ENCODE measurements around the gene RAB5A.
A peak's percentile ranks its signal among the peaks of the same experiment; 100 is the strongest.
"Not testable (repeated sequence)": the region's sequence is repeated elsewhere in the genome, so short reads cannot be mapped to it uniquely, and the experiment has no call there.

Gene RAB5A

GRCh38 chr3:20022954-20023622 lies 76.2 kb downstream of the RAB5A start:
- Mint-ChIP-seq H3K36me3 (ENCODE audit: insufficient read depth) (peaks cover 3% of the 10 kb centered on the region), H3K27me3 (no peaks in the 10 kb centered on the region), H3K9me3 (no peaks in the 10 kb centered on the region), H3K4me1 (ENCODE audit: low read depth in 2 of 2) (no peaks in the 10 kb centered on the region), H3K27ac (no peak overlapping the region), H3K4me3 (no peak overlapping the region)
- ATAC-seq (replicated peaks), result no peak
- DNase-seq, result no peak

DNA sequence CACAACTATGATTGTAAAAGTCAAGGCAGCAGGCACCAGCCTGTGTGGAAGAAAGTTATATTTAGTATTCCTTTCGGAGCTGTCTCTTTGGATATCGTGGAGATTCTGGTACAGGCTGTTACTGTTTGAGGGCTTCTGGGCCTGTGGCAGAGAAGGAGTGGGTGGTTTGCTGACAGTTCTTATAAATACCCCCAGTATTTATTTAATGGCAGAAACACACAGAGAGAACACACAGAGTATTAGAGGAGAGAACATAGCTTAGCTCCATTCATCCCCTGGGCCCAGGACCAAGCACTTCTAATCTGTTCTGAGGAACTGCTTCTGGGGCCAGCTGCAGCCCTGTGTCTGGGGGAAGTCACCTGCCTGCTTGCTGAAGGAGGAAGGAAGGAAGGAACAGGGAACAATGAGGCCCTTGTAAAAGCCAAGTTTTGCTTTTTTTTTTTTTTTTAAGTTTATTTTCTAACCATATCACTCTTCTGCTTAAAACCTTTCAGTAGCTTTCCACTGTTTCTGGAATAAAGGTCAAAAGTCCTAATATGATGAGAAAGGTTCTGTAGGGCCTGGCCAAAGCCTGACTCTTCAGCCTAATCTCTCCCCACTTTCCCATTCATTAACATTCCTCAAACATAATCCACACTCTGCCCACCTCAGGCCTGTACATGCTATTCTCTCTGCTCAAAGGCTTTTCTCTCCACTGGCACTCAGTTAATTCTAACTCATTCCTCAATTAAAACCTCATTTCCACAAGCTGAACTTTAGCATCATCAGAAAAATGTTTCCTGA lies 76.9 kb downstream of the RAB5A start:
- Mint-ChIP-seq H3K27me3 (no peaks in the 10 kb centered on the region), H3K4me3 (no peak overlapping the region), H3K36me3 (ENCODE audit: insufficient read depth) (peaks cover 3% of the 10 kb centered on the region), H3K9me3 (no peaks in the 10 kb centered on the region), H3K27ac (peak overlapping the region in 1 of 2 donors; percentile 5), H3K4me1 (ENCODE audit: low read depth in 2 of 2) (no peaks in the 10 kb centered on the region)
- ATAC-seq (replicated peaks) (no peak), DNase-seq (no peak)

DNA sequence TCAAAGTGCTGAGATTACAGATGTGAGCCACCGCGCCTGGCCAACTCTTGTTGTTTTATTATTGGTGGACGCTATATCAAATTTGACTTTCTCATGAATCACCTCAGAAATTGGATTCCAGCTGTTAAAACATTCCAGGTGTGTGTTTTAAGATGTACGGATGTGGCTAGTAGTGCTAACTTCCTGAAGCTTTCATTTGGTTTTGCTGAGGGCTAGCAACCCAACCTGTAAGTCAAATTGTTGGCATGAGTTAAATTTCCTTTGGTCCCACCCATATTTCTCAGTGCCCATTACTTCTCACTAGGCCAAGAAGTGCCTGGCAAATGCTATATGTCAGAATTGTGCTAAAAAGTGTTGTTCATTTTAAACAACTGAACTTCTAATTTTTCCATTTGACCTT lies 80.2 kb downstream of the RAB5A start:
- Mint-ChIP-seq H3K36me3 (ENCODE audit: insufficient read depth) (peaks cover 3% of the 10 kb centered on the region), H3K4me1 (ENCODE audit: low read depth in 2 of 2) (no peaks in the 10 kb centered on the region), H3K27ac (no peak overlapping the region), H3K4me3 (no peak overlapping the region), H3K9me3 (no peaks in the 10 kb centered on the region), H3K27me3 (no peaks in the 10 kb centered on the region)
- DNase-seq, result no peak
- no peak for ATAC-seq (replicated peaks)

GRCh38 chr3:20028905-20029331 lies 82.0 kb downstream of the RAB5A start:
- no peak overlapping the region for H3K27ac Mint-ChIP-seq
- no peaks in the 10 kb centered on the region for H3K36me3 Mint-ChIP-seq (ENCODE audit: insufficient read depth)
- no peak for DNase-seq
- no peaks in the 10 kb centered on the region for H3K4me1 Mint-ChIP-seq (ENCODE audit: low read depth in 2 of 2)
- H3K4me3 Mint-ChIP-seq, result no peak overlapping the region
- no peaks in the 10 kb centered on the region for H3K9me3 Mint-ChIP-seq
- H3K27me3 Mint-ChIP-seq, result no peaks in the 10 kb centered on the region
- no peak for ATAC-seq (replicated peaks)

GRCh38 chr3:20031939-20032338 lies 85.0 kb downstream of the RAB5A start:
- not testable (repeated sequence) for H3K27ac Mint-ChIP-seq; ATAC-seq (replicated peaks); DNase-seq; H3K4me3 Mint-ChIP-seq; H3K4me1 Mint-ChIP-seq (ENCODE audit: low read depth in 2 of 2); H3K36me3 Mint-ChIP-seq (ENCODE audit: insufficient read depth); H3K27me3 Mint-ChIP-seq; H3K9me3 Mint-ChIP-seq

All from effector memory CD8-positive, alpha-beta T cell (primary cell).